ENCODE measurements around the gene AP1S3.

The AP1S3 gene

DNA sequence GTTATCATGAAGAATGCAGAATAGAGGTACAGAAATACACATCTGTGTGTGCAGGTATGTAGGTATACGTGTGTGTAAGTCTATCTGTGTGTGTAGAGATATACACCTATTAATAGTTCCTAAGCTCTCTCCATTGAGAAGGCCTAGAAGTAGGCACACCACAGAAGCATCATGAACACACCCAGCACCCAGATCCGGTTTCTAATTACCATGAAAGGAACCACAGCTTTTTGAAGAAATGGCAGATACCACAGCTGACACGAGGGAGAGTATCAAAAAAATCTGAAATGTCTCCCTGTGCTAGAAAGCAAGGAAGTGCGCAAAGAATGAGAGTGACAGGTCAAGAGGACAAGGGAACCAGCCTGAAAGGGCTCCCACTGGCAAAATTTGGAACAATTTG lies 27.7 kb upstream of the AP1S3 start:
- no peak overlapping the region for H3K4me2 ChIP-seq (ENCODE audit: low read length)
- TF ChIP-seq, protein P1, sequence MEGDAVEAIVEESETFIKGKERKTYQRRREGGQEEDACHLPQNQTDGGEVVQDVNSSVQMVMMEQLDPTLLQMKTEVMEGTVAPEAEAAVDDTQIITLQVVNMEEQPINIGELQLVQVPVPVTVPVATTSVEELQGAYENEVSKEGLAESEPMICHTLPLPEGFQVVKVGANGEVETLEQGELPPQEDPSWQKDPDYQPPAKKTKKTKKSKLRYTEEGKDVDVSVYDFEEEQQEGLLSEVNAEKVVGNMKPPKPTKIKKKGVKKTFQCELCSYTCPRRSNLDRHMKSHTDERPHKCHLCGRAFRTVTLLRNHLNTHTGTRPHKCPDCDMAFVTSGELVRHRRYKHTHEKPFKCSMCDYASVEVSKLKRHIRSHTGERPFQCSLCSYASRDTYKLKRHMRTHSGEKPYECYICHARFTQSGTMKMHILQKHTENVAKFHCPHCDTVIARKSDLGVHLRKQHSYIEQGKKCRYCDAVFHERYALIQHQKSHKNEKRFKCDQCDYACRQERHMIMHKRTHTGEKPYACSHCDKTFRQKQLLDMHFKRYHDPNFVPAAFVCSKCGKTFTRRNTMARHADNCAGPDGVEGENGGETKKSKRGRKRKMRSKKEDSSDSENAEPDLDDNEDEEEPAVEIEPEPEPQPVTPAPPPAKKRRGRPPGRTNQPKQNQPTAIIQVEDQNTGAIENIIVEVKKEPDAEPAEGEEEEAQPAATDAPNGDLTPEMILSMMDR (IDR thresholded peaks at IDR 0.05; ENCODE audit: low read length), result no peak
- TF ChIP-seq EZH2 (IDR thresholded peaks at IDR 0.05; ENCODE audit: borderline replicate concordance, low read length), result no peak
- no peaks in the 10 kb centered on the region for H3F3A ChIP-seq (ENCODE audit: insufficient read depth, low read length)
- no peak overlapping the region for H2AFZ ChIP-seq (ENCODE audit: low read length)
- no peak overlapping the region for H3K9ac ChIP-seq (ENCODE audit: low read length)
- H3K36me3 ChIP-seq (ENCODE audit: insufficient read depth, low read length), result no peaks in the 10 kb centered on the region; the same call in 1 of the 2 replicates
- H3K4me1 ChIP-seq (ENCODE audit: insufficient read depth, low read length, severe bottlenecking), result no peaks in the 10 kb centered on the region
- H4K20me1 ChIP-seq (ENCODE audit: insufficient read depth, low read length), result no peaks in the 10 kb centered on the region
- H3K9me3 ChIP-seq (ENCODE audit: low read length), result no peaks in the 10 kb centered on the region
- H3K79me2 ChIP-seq (ENCODE audit: insufficient read depth, low read length), result no peaks in the 10 kb centered on the region
- no peak overlapping the region for H3K27ac ChIP-seq (ENCODE audit: low read depth, low read length, poor library complexity, severe bottlenecking)
- no peaks in the 10 kb centered on the region for H3K27me3 ChIP-seq (ENCODE audit: insufficient read depth, low read length)
- no peaks in the 10 kb centered on the region for H3K9me2 ChIP-seq (ENCODE audit: low read depth, low read length)
- H3K4me3 ChIP-seq (ENCODE audit: low read depth, low read length, poor library complexity, severe bottlenecking), result no peak overlapping the region

DNA sequence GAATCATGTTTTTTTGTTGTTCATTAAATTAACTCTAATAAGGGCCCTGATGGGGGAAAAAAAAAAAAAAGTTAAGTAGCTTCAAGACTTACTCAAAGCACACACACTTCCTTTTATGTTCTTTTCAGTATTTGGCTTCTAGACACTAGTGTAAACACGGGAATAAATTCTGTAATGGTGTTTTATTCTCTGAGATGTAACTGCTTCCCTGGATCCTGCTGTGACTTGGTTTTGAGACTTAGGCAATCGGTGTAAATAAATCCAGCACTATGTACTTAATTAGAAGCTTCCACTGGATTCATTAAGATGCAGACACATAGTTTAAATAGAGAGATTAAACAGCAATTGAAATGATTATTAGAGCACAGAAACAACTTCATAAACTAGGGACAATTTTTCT lies 26.1 kb upstream of the AP1S3 start:
- Histone ChIP-seq H4K20me1 (ENCODE audit: insufficient read depth, low read length) (no peaks in the 10 kb centered on the region), H2AFZ (ENCODE audit: low read length) (no peak overlapping the region), H3K9me3 (ENCODE audit: low read length) (no peaks in the 10 kb centered on the region), H3K27me3 (ENCODE audit: insufficient read depth, low read length) (no peaks in the 10 kb centered on the region), H3K4me1 (ENCODE audit: insufficient read depth, low read length, severe bottlenecking) (no peaks in the 10 kb centered on the region), H3K9me2 (ENCODE audit: low read depth, low read length) (no peaks in the 10 kb centered on the region), H3K9ac (ENCODE audit: low read length) (no peak overlapping the region), H3K4me3 (ENCODE audit: low read depth, low read length, poor library complexity, severe bottlenecking) (no peak overlapping the region), H3K36me3 (ENCODE audit: insufficient read depth, low read length) (no peaks in the 10 kb centered on the region; the same call in 1 of the 2 replicates), H3K79me2 (ENCODE audit: insufficient read depth, low read length) (no peaks in the 10 kb centered on the region), H3K27ac (ENCODE audit: low read depth, low read length, poor library complexity, severe bottlenecking) (no peak overlapping the region), H3F3A (ENCODE audit: insufficient read depth, low read length) (no peaks in the 10 kb centered on the region), H3K4me2 (ENCODE audit: low read length) (no peak overlapping the region)
- TF ChIP-seq, protein P1 (IDR thresholded peaks at IDR 0.05; ENCODE audit: low read length), result no peak
- TF ChIP-seq EZH2 (IDR thresholded peaks at IDR 0.05; ENCODE audit: borderline replicate concordance, low read length), result no peak

DNA sequence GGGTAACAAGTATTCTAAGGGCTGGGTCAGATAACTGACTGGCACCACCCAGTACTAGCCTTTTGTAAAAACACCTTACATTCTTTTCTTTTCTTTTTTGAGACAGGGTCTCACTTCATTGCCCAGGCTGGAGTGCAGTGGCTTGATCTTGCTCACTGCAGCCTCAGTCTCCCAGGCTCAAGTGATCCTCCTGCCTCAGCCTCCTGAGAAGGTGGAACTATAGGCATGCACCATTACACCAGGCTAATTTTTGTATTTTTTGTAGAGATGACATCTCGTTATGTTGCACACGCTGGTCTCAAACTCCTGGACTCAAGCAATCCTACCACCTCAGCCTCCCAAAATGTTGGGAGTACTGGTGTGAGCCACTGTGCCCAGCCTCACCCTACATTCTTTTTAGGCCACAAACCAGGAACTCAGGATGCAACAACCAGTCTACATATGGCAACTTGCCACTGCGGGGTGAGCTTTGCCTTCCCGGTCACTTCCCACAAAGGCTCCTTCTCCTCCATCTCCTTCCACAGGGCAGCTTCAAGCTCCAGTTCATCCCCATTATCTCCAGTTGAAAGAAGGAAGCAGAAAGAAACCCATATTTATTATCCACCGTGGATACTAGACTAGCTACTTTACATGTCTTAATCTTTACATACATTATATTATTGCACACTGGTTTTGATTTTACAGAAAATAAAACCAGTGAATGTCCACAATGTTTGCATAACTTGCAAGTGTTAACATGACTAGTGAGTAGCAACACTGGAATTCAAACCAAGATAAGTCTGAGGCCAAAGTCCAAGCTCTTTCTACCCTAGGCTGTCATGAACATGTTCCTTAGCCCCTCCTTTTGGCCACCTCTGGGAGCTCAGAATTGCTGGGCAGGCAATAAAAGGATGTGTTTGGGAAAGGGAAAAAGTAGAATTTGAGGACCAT lies 23.7 kb upstream of the AP1S3 start:
- Histone ChIP-seq H3K79me2 (ENCODE audit: insufficient read depth, low read length) (no peaks in the 10 kb centered on the region), H3K9me3 (ENCODE audit: low read length) (no peaks in the 10 kb centered on the region), H3K36me3 (ENCODE audit: insufficient read depth, low read length) (no peaks in the 10 kb centered on the region; the same call in 1 of the 2 replicates), H3K27ac (ENCODE audit: low read depth, low read length, poor library complexity, severe bottlenecking) (no peak overlapping the region), H3K4me2 (ENCODE audit: low read length) (no peak overlapping the region), H4K20me1 (ENCODE audit: insufficient read depth, low read length) (no peaks in the 10 kb centered on the region), H3K4me3 (ENCODE audit: low read depth, low read length, poor library complexity, severe bottlenecking) (no peak overlapping the region), H3K4me1 (ENCODE audit: insufficient read depth, low read length, severe bottlenecking) (no peaks in the 10 kb centered on the region), H2AFZ (ENCODE audit: low read length) (no peak overlapping the region), H3K9ac (ENCODE audit: low read length) (no peak overlapping the region), H3K27me3 (ENCODE audit: insufficient read depth, low read length) (no peaks in the 10 kb centered on the region), H3K9me2 (ENCODE audit: low read depth, low read length) (no peaks in the 10 kb centered on the region), H3F3A (ENCODE audit: insufficient read depth, low read length) (no peaks in the 10 kb centered on the region)
- TF ChIP-seq, protein P1 (IDR thresholded peaks at IDR 0.05; ENCODE audit: low read length), result no peak
- TF ChIP-seq EZH2 (IDR thresholded peaks at IDR 0.05; ENCODE audit: borderline replicate concordance, low read length), result no peak
